ENCODE measurements around the gene PCID2.

The PCID2 gene

GRCh38 chr13:113186061-113186900, 22.2 kb downstream of the PCID2 start:
- DNase-seq = no peak

GRCh38 chr13:113184568-113185440, 23.7 kb downstream of the PCID2 start:
- DNase-seq = no peak

- DNase-seq = no peak
Measured at GRCh38 chr13:113183450-113184129, 24.9 kb downstream of the PCID2 start.

GRCh38 chr13:113182046-113182445, 26.4 kb downstream of the PCID2 start:
- DNase-seq = no peak

GRCh38 chr13:113179374-113180230, 28.9 kb downstream of the PCID2 start:
- no peak for DNase-seq

GRCh38 chr13:113178896-113179167, 29.6 kb downstream of the PCID2 start:
- DNase-seq = no peak

- DNase-seq = no peak
Measured at GRCh38 chr13:113178070-113178895, 30.2 kb downstream of the PCID2 start.

GRCh38 chr13:113176822-113177221, 31.6 kb downstream of the PCID2 start:
- no peak for DNase-seq

GRCh38 chr13:113176280-113176679, 32.2 kb downstream of the PCID2 start:
- peak; percentile 61 for DNase-seq

- DNase-seq = no peak
Measured at GRCh38 chr13:113172419-113172926, 36.0 kb downstream of the PCID2 start.

GRCh38 chr13:113171250-113172125, 37.0 kb downstream of the PCID2 start:
- no peak for DNase-seq

- no peak for DNase-seq
Measured at GRCh38 chr13:113170511-113170910, 38.0 kb downstream of the PCID2 start.

GRCh38 chr13:113169277-113170272, 38.9 kb downstream of the PCID2 start:
- no peak for DNase-seq

GRCh38 chr13:113168211-113168610, 40.3 kb downstream of the PCID2 start:
- DNase-seq = no peak

- DNase-seq = no peak
Measured at GRCh38 chr13:113167575-113167974, 40.9 kb downstream of the PCID2 start.

- DNase-seq = no peak
Measured at GRCh38 chr13:113167155-113167554, 41.3 kb downstream of the PCID2 start.

GRCh38 chr13:113166681-113167080, 41.8 kb downstream of the PCID2 start:
- no peak for DNase-seq

GRCh38 chr13:113166266-113166665, 42.2 kb downstream of the PCID2 start:
- no peak for DNase-seq

- DNase-seq = no peak
Measured at GRCh38 chr13:113164492-113164891, 44.0 kb downstream of the PCID2 start.

Data from activated naive CD4-positive, alpha-beta T cell treated with Interleukin-2 at 50 U/mL for 16 hours (primary cell).